SKM-1 treated with dmso at 0.1 percent for 144 hours (cell line): ENCODE measurements around the gene GPHN.
"Not testable (repeated sequence)": the region's sequence is repeated elsewhere in the genome, so short reads cannot be mapped to it uniquely, and the experiment has no call there.

Experiments used
- DNase-seq: peaks from one replicate; lab custom pipeline; 2025; ENCODE audit not compliant: unreplicated experiment; lab: John Stamatoyannopoulos, UW

The GPHN gene

GRCh38 chr14:66651536-66652220 lies 143.7 kb downstream of the GPHN start:
- DNase-seq: no peak

GRCh38 chr14:66652525-66653106 lies 144.7 kb downstream of the GPHN start:
- no peak for DNase-seq

DNA sequence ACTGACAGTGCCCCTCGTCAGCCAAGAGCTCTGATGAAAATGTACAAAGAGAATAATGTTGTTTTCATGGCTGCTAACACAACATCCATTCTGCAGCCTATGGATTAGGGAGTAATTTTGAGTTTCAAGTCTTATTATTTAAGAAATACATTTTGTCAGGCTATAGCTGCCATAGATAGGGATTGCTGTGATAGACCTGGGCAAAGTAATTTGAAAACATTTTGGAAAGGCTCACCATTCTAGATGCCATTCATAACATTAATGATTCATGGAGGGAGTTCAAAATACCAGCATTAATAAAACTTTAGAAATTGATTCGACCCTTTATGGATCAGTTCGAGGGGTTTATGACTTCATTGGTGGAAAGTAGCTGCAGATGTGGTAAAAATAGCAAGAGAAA lies 149.8 kb downstream of the GPHN start:
- DNase-seq: no peak

GRCh38 chr14:66662374-66662773 lies 154.4 kb downstream of the GPHN start:
- no peak for DNase-seq

- DNase-seq: no peak
Measured at GRCh38 chr14:66677780-66678179, 169.8 kb downstream of the GPHN start.

GRCh38 chr14:66680216-66680615 lies 172.3 kb downstream of the GPHN start:
- DNase-seq: no peak

DNA sequence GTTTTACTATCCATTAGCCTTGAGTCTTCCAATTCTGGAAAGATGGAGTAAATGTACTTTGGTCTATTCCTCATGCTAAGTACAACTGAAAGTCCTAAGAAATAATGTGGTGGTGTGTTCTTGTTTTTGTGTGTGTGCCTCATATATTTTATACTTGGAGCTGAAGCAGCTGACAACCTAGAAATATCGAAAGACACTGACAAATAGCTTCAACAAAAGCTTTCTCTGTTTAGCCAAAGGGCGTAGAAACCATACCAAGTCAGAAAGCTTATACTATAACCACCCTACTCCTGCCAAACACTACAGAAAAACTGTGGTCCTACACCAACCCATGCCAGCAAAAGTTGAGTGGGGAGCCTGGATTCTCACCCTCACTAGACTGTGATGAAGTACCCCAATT lies 188.4 kb downstream of the GPHN start:
- DNase-seq: no peak

- no peak for DNase-seq
Measured at GRCh38 chr14:66698503-66698902, 190.6 kb downstream of the GPHN start.

DNA sequence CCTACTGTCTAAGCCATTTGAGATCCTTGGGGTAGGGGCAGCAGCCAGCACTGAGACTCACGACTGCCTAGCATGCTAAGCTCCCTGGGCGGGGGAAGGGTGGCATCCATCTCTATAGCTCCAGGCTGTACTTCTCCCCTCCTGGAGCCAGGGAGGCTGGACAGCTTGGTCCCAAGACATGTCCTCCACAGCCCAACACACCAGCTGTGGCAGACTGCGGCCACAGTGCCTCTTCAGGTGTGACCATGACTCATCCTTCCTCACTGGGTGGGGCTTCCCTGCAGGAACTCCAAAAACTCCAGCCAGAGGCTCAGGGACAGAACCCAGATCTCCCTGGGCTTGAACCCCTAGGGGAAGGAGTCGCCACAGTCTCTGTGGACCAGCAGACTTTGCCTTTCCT lies 193.9 kb downstream of the GPHN start:
- DNase-seq: no peak

GRCh38 chr14:66708267-66708666 lies 200.3 kb downstream of the GPHN start:
- no peak for DNase-seq

DNA sequence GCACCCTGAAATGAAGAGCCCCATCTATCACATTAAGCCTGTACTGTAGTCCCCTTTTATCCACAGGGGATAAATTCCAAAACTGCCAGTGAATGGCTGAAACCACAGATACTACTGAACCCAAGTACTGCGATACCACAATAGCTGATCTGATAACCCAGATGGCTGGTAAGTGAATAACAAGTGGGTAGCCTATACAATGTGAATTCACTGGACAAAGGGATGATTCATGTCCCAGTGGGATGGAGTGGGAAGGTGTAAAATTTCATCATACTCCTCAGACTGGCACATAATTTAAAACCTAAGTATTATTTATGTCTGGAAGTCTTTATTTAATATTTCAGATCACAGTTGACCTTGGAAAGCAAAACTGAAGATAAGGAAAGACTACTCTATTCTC lies 201.3 kb downstream of the GPHN start:
- DNase-seq: no peak

- not testable (repeated sequence) for DNase-seq
Measured at GRCh38 chr14:66714291-66714690, 206.3 kb downstream of the GPHN start.

- DNase-seq: not testable (repeated sequence)
Measured at GRCh38 chr14:66715313-66715712, 207.4 kb downstream of the GPHN start.

- DNase-seq: no peak
Measured at GRCh38 chr14:66716227-66716626, 208.3 kb downstream of the GPHN start.

GRCh38 chr14:66717561-66718140 lies 209.7 kb downstream of the GPHN start:
- no peak for DNase-seq

- DNase-seq: no peak
Measured at GRCh38 chr14:66724996-66725395, 217.0 kb downstream of the GPHN start.

DNA sequence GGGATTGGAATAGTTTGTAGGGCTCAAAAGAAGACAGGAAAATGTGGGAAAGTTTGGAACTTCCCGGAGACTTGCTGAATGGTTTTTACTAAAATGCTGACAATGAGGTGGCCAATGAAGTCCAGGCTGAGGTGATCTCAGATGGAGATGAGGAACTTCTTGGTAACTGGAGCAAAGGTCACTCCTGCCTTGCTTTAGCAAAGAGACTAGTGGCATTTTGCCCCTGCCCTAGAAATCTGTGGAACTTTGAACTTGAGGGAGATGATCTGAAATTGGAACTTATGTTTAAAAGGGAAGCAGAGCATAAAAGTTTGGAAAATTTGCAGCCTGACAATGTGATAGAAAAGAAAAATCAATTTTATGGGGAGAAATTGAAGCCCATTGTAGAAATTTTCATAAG lies 223.4 kb downstream of the GPHN start:
- DNase-seq: not testable (repeated sequence)

GRCh38 chr14:66735853-66736252 lies 227.9 kb downstream of the GPHN start:
- DNase-seq: no peak

- no peak for DNase-seq
Measured at GRCh38 chr14:66739826-66740225, 231.9 kb downstream of the GPHN start.

GRCh38 chr14:66745078-66745477 lies 237.1 kb downstream of the GPHN start:
- DNase-seq: no peak

GRCh38 chr14:66746316-66747006 lies 238.5 kb downstream of the GPHN start:
- DNase-seq: no peak

DNA sequence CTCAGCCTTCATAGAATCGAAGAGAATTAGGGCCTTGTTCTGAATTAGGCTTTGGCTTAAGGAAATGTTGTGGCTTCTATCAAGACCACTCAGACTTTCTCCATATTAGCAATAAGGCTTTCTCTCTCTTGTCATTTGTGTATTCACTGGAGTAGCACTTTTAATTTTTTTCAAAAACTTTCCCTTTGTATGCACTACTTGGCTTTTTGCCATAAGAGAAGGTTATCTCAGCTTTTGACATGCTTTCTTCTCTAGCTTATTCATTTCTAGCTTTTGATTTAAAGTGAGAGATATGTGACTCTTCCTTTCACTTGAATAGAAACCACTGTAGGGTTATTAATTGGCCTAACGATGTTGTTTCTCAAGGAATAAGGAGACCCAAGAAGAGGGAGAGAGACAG lies 244.2 kb downstream of the GPHN start:
- no peak for DNase-seq
